Fibroblast of mammary gland (primary cell): Measurements from ENCODE around the gene CNIH4.
"Not testable (repeated sequence)": the region's sequence is repeated elsewhere in the genome, so short reads cannot be mapped to it uniquely, and the experiment has no call there.

Source experiments
- DNase-seq: peaks from one replicate; pipeline ENCODE4 v3.0.0-alpha.2; 2010; ENCODE audit warnings: low read depth
- H3K4me3 ChIP-seq: 2 replicates; pipeline ENCODE4 v1.5.1; 2011; ENCODE audit warnings: low read depth, mild to moderate bottlenecking, low read length, moderate library complexity; ENCODE audit not compliant: control insufficient read depth
- CTCF ChIP-seq: conservative IDR thresholded peaks from 2 replicates; pipeline ENCODE4 v1.5.1; 2011; ENCODE audit warnings: low read depth, low read length, inconsistent platforms; ENCODE audit not compliant: control insufficient read depth, insufficient read depth

CNIH4 gene

GRCh38 chr1:224411766-224412165, 55.1 kb downstream of the CNIH4 start:
- no peak for TF ChIP-seq CTCF
- H3K4me3 ChIP-seq: no peak overlapping the region
- no peak for DNase-seq

- TF ChIP-seq CTCF: no peak
- DNase-seq: no peak
- H3K4me3 ChIP-seq: no peak overlapping the region
Observed at GRCh38 chr1:224420106-224420505, 63.4 kb downstream of the CNIH4 start.

GRCh38 chr1:224425279-224425884, 68.7 kb downstream of the CNIH4 start:
- TF ChIP-seq CTCF: no peak
- no peak overlapping the region for H3K4me3 ChIP-seq
- no peak for DNase-seq

GRCh38 chr1:224426869-224427268, 70.2 kb downstream of the CNIH4 start:
- not testable (repeated sequence) for DNase-seq, H3K4me3 ChIP-seq

GRCh38 chr1:224427346-224427745, 70.7 kb downstream of the CNIH4 start:
- no peak for TF ChIP-seq CTCF
- DNase-seq: peak; percentile 82
- H3K4me3 ChIP-seq: no peak overlapping the region

GRCh38 chr1:224428713-224429112, 72.0 kb downstream of the CNIH4 start:
- not testable (repeated sequence) for DNase-seq, H3K4me3 ChIP-seq
